ENCODE data around the gene MOB2. TPM values are rescaled to one million over a fixed set of nuclear protein-coding genes. Genes with fewer than 3 reads are reported as not detected.

The MOB2 gene
- total and polyA plus RNA-seq, 7 experiments from 2014 or later, result 37.6 to 59.8 (median 51.2) TPM

DNA sequence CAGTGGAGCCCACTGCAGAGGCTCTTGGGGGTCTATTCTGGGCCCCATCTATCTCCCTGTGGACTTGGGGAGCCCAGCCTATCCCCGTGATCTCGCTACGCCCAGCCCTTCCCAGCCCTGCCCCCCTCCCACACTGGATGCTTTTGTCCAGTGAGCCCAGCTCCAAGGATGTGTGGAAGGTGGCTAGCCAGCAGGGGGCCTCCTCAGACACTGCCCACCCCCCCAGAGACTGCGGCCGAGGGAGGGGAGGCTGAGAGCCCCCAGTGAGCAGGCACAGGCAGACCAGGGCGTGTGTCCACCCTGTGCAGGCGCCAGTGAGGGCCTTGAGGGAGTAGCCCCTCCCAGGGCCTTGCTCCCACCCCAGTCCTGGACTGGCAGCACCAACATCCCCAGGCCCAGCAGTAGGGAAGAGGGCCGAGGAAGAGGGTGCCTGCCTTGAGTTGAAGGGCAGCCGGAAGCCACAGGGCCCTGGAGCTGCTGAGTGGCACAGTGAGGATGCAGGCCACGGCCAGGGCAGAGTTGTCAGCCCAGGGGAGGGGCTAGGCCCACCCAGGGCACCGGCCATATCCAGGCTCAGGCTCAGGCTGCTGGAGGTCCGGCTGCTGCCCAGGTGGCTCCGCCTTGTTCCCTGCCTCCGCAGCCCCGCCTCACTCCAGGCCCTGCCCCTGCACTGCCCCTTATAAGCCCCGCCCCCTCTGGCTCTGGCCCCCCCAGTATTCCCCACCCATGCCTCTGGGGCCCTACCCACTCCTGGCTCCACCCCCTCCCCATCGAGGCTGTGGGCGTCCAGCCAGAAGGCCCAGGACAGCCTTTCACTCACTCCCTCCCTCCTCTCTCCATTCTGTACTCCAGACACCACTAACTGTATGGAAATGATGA, 28.0 kb downstream of the MOB2 start:
- CTCF ChIA-PET, result interaction anchor here (1.1 kb wide), 1 partner anchor 56 kb away, joined by 3 read pairs; no protein-coding TSS in a partner anchor
- Mint-ChIP-seq H3K36me3 (no peaks in the 10 kb centered on the region), H3K27ac (no peak overlapping the region), H3K4me1 (peaks cover 0 to 3% (median 0%) of the 10 kb centered on the region in 7 donors), H3K4me3 (no peak overlapping the region), H3K27me3 (no peaks in the 10 kb centered on the region), H3K9me3 (no peaks in the 10 kb centered on the region)
- H3K27ac ChIP-seq (ENCODE audit: low read depth, low read length), result no peak overlapping the region
- no peaks in the 10 kb centered on the region for H3K27me3 ChIP-seq (ENCODE audit: control insufficient read depth in 2 of 2, insufficient read depth in 2 of 2, low read length in 2 of 2)
- no peak for DNase-seq
- H3K9me3 ChIP-seq (ENCODE audit: control insufficient read depth in 2 of 3, low read length in 3 of 3), result no peaks in the 10 kb centered on the region
- no peaks in the 10 kb centered on the region for H3K4me1 ChIP-seq (ENCODE audit: control insufficient read depth in 2 of 2, insufficient read depth in 2 of 2, low read length in 2 of 2)
- no peaks in the 10 kb centered on the region for H3K36me3 ChIP-seq (ENCODE audit: control insufficient read depth in 2 of 3, insufficient read depth in 3 of 3, low read length in 3 of 3)
- POLR2A ChIA-PET, result no interaction called here
- H3K4me3 ChIP-seq (ENCODE audit: low read length), result no peak overlapping the region
- intact Hi-C loops (cut with micrococcal nuclease), result no loop called here
- peak; percentile 14 for ATAC-seq

DNA sequence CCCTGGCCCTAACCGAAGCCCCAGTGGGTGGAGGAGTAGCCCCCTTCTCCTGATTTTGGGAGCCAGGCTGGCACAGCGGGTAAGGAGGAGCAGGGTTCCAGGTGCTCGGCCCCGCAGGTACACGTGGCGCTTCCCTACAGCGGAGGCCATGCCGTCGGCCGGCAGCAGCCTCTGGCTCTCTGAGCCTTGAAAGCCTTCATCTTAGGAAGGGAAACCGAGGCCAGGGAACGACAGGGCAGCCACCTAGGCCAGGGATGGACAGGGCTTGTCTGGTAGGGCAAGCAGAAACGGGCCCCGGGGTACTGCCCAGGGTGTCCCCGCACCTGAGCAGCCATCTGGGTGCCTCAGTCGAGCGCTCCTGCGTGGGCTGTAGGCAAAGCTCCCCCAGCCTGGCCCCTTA, 28.7 kb downstream of the MOB2 start:
- intact Hi-C loops (cut with micrococcal nuclease), result no loop called here
- no peaks in the 10 kb centered on the region for H3K27me3 ChIP-seq (ENCODE audit: control insufficient read depth in 2 of 2, insufficient read depth in 2 of 2, low read length in 2 of 2)
- POLR2A ChIA-PET, result no interaction called here
- no peaks in the 10 kb centered on the region for H3K9me3 ChIP-seq (ENCODE audit: control insufficient read depth in 2 of 3, low read length in 3 of 3)
- CTCF ChIA-PET, result no interaction called here
- no peaks in the 10 kb centered on the region for H3K36me3 ChIP-seq (ENCODE audit: control insufficient read depth in 2 of 3, insufficient read depth in 3 of 3, low read length in 3 of 3)
- ATAC-seq (no peak), DNase-seq (no peak)
- H3K27ac Mint-ChIP-seq, result no peak overlapping the region
- H3K4me1 Mint-ChIP-seq, result peaks cover 0 to 3% (median 0%) of the 10 kb centered on the region in 7 donors
- no peaks in the 10 kb centered on the region for H3K4me1 ChIP-seq (ENCODE audit: control insufficient read depth in 2 of 2, insufficient read depth in 2 of 2, low read length in 2 of 2)
- no peaks in the 10 kb centered on the region for H3K27me3 Mint-ChIP-seq
- no peaks in the 10 kb centered on the region for H3K9me3 Mint-ChIP-seq
- H3K36me3 Mint-ChIP-seq, result no peaks in the 10 kb centered on the region
- H3K4me3 Mint-ChIP-seq, result no peak overlapping the region
- no peak overlapping the region for H3K27ac ChIP-seq (ENCODE audit: low read depth, low read length)
- no peak overlapping the region for H3K4me3 ChIP-seq (ENCODE audit: low read length)

GRCh38 chr11:1457326-1457680, 29.3 kb downstream of the MOB2 start:
- CTCF ChIA-PET, result no interaction called here
- intact Hi-C loops (cut with micrococcal nuclease), result no loop called here
- Histone ChIP-seq H3K4me1 (ENCODE audit: control insufficient read depth in 2 of 2, insufficient read depth in 2 of 2, low read length in 2 of 2) (no peaks in the 10 kb centered on the region), H3K9me3 (ENCODE audit: control insufficient read depth in 2 of 3, low read length in 3 of 3) (no peaks in the 10 kb centered on the region), H3K27ac (ENCODE audit: low read depth, low read length) (no peak overlapping the region), H3K4me3 (ENCODE audit: low read length) (no peak overlapping the region), H3K36me3 (ENCODE audit: control insufficient read depth in 2 of 3, insufficient read depth in 3 of 3, low read length in 3 of 3) (no peaks in the 10 kb centered on the region), H3K27me3 (ENCODE audit: control insufficient read depth in 2 of 2, insufficient read depth in 2 of 2, low read length in 2 of 2) (no peaks in the 10 kb centered on the region)
- no peaks in the 10 kb centered on the region for H3K9me3 Mint-ChIP-seq
- no peaks in the 10 kb centered on the region for H3K36me3 Mint-ChIP-seq
- no peak overlapping the region for H3K27ac Mint-ChIP-seq
- ATAC-seq (no peak), DNase-seq (no peak)
- H3K4me1 Mint-ChIP-seq, result peaks cover 0 to 3% (median 0%) of the 10 kb centered on the region in 7 donors
- no peaks in the 10 kb centered on the region for H3K27me3 Mint-ChIP-seq
- no peak overlapping the region for H3K4me3 Mint-ChIP-seq
- POLR2A ChIA-PET, result no interaction called here

- intact Hi-C loops (cut with micrococcal nuclease), result no loop called here
- no peaks in the 10 kb centered on the region for H3K27me3 ChIP-seq (ENCODE audit: control insufficient read depth in 2 of 2, insufficient read depth in 2 of 2, low read length in 2 of 2)
- H3K4me3 ChIP-seq (ENCODE audit: low read length), result no peak overlapping the region
- H3K36me3 ChIP-seq (ENCODE audit: control insufficient read depth in 2 of 3, insufficient read depth in 3 of 3, low read length in 3 of 3), result no peaks in the 10 kb centered on the region
- H3K4me1 Mint-ChIP-seq, result peaks cover 0 to 3% (median 0%) of the 10 kb centered on the region in 7 donors
- ChIA-PET CTCF (interaction anchor here (0.7 kb wide), 1 partner anchor 118 kb away, joined by 3 read pairs; no protein-coding TSS in a partner anchor), POLR2A (no interaction called here)
- no peak for ATAC-seq
- DNase-seq, result no peak
- no peaks in the 10 kb centered on the region for H3K9me3 Mint-ChIP-seq
- H3K36me3 Mint-ChIP-seq, result no peaks in the 10 kb centered on the region
- no peaks in the 10 kb centered on the region for H3K4me1 ChIP-seq (ENCODE audit: control insufficient read depth in 2 of 2, insufficient read depth in 2 of 2, low read length in 2 of 2)
- H3K27ac Mint-ChIP-seq, result no peak overlapping the region
- H3K27me3 Mint-ChIP-seq, result no peaks in the 10 kb centered on the region
- H3K27ac ChIP-seq (ENCODE audit: low read depth, low read length), result no peak overlapping the region
- no peak overlapping the region for H3K4me3 Mint-ChIP-seq
- H3K9me3 ChIP-seq (ENCODE audit: control insufficient read depth in 2 of 3, low read length in 3 of 3), result no peaks in the 10 kb centered on the region
Measured at GRCh38 chr11:1456596-1457325, 29.8 kb downstream of the MOB2 start.

GRCh38 chr11:1456176-1456575, 30.4 kb downstream of the MOB2 start:
- ATAC-seq, result no peak
- POLR2A ChIA-PET, result no interaction called here

DNA sequence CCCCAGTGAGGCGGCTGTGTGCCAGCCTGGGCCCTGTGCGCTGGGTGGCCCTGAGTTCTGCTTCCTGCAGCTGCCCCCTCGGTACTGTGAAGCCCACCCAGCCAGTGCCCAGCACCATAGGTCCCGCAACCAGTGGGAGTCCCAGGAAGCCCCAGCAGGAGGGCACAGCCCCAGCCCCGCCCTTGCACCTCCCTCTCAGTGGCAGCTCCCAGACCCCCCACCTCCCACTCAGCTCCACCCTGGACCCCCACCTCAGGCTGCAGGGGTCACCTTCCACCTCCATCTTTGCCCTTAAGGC, 30.9 kb downstream of the MOB2 start:
- Histone ChIP-seq H3K4me1 (ENCODE audit: control insufficient read depth in 2 of 2, insufficient read depth in 2 of 2, low read length in 2 of 2) (no peaks in the 10 kb centered on the region), H3K27me3 (ENCODE audit: control insufficient read depth in 2 of 2, insufficient read depth in 2 of 2, low read length in 2 of 2) (no peaks in the 10 kb centered on the region), H3K27ac (ENCODE audit: low read depth, low read length) (no peak overlapping the region), H3K36me3 (ENCODE audit: control insufficient read depth in 2 of 3, insufficient read depth in 3 of 3, low read length in 3 of 3) (no peaks in the 10 kb centered on the region), H3K9me3 (ENCODE audit: control insufficient read depth in 2 of 3, low read length in 3 of 3) (no peaks in the 10 kb centered on the region), H3K4me3 (ENCODE audit: low read length) (no peak overlapping the region)
- H3K4me1 Mint-ChIP-seq, result peaks cover 0 to 1% (median 0%) of the 10 kb centered on the region in 7 donors
- no peaks in the 10 kb centered on the region for H3K9me3 Mint-ChIP-seq
- H3K27ac Mint-ChIP-seq, result no peak overlapping the region
- no peak overlapping the region for H3K4me3 Mint-ChIP-seq
- H3K36me3 Mint-ChIP-seq, result no peaks in the 10 kb centered on the region
- CTCF ChIA-PET, result interaction anchor here (0.7 kb wide), 1 partner anchor 119 kb away, joined by 3 read pairs; no protein-coding TSS in a partner anchor
- POLR2A ChIA-PET, result no interaction called here
- no peaks in the 10 kb centered on the region for H3K27me3 Mint-ChIP-seq
- ATAC-seq (no peak), DNase-seq (no peak)
- intact Hi-C loops (cut with micrococcal nuclease), result no loop called here

More at GRCh38 chr11:1456176-1456575, 30.4 kb downstream of the MOB2 start:
- no peak overlapping the region for H3K4me3 Mint-ChIP-seq
- intact Hi-C loops (cut with micrococcal nuclease), result no loop called here
- peaks cover 0 to 1% (median 0%) of the 10 kb centered on the region in 7 donors for H3K4me1 Mint-ChIP-seq
- Histone ChIP-seq H3K4me3 (ENCODE audit: low read length) (no peak overlapping the region), H3K9me3 (ENCODE audit: control insufficient read depth in 2 of 3, low read length in 3 of 3) (no peaks in the 10 kb centered on the region), H3K27me3 (ENCODE audit: control insufficient read depth in 2 of 2, insufficient read depth in 2 of 2, low read length in 2 of 2) (no peaks in the 10 kb centered on the region), H3K4me1 (ENCODE audit: control insufficient read depth in 2 of 2, insufficient read depth in 2 of 2, low read length in 2 of 2) (no peaks in the 10 kb centered on the region), H3K27ac (ENCODE audit: low read depth, low read length) (no peak overlapping the region), H3K36me3 (ENCODE audit: control insufficient read depth in 2 of 3, insufficient read depth in 3 of 3, low read length in 3 of 3) (no peaks in the 10 kb centered on the region)
- H3K36me3 Mint-ChIP-seq, result no peaks in the 10 kb centered on the region
- H3K27me3 Mint-ChIP-seq, result no peaks in the 10 kb centered on the region
- no peak overlapping the region for H3K27ac Mint-ChIP-seq
- CTCF ChIA-PET, result interaction anchor here (0.7 kb wide), 1 partner anchor 119 kb away, joined by 3 read pairs; no protein-coding TSS in a partner anchor
- H3K9me3 Mint-ChIP-seq, result no peaks in the 10 kb centered on the region
- DNase-seq, result no peak
